ENCODE data around the gene CHRDL2.

CHRDL2 gene

GRCh38 chr11:74710281-74710938, 20.8 kb downstream of the CHRDL2 start:
- no peak for DNase-seq

GRCh38 chr11:74709175-74709574, 22.1 kb downstream of the CHRDL2 start:
- DNase-seq = no peak

GRCh38 chr11:74707602-74708510, 23.4 kb downstream of the CHRDL2 start:
- DNase-seq = no peak

GRCh38 chr11:74707182-74707581, 24.0 kb downstream of the CHRDL2 start:
- no peak for DNase-seq

- DNase-seq = no peak
These were observed 28.0 kb downstream of the CHRDL2 start for GRCh38 chr11:74703211-74703610.

- DNase-seq = peak; percentile 60
These were observed 28.7 kb downstream of the CHRDL2 start for GRCh38 chr11:74702383-74703007.

- no peak for DNase-seq
These were observed 29.9 kb downstream of the CHRDL2 start for GRCh38 chr11:74701351-74701750.

- DNase-seq = no peak
These were observed 31.4 kb downstream of the CHRDL2 start for GRCh38 chr11:74699615-74700396.

- no peak for DNase-seq
These were observed 33.5 kb downstream of the CHRDL2 start for GRCh38 chr11:74697722-74698121.

- no peak for DNase-seq
These were observed 34.1 kb downstream of the CHRDL2 start for GRCh38 chr11:74696939-74697675.

GRCh38 chr11:74696500-74696899, 34.7 kb downstream of the CHRDL2 start:
- DNase-seq = no peak

GRCh38 chr11:74695705-74696280, 35.4 kb downstream of the CHRDL2 start:
- no peak for DNase-seq

- DNase-seq = no peak
These were observed 36.9 kb downstream of the CHRDL2 start for GRCh38 chr11:74694136-74694930.

- DNase-seq = no peak
These were observed 37.7 kb downstream of the CHRDL2 start for GRCh38 chr11:74693531-74693930.

GRCh38 chr11:74691755-74692154, 39.5 kb downstream of the CHRDL2 start:
- no peak for DNase-seq

GRCh38 chr11:74689666-74690065, 41.6 kb downstream of the CHRDL2 start:
- no peak for DNase-seq

- DNase-seq = no peak
These were observed 43.8 kb downstream of the CHRDL2 start for GRCh38 chr11:74687237-74688023.

- no peak for DNase-seq
These were observed 44.4 kb downstream of the CHRDL2 start for GRCh38 chr11:74686792-74687191.

- DNase-seq = no peak
These were observed 45.3 kb downstream of the CHRDL2 start for GRCh38 chr11:74685905-74686304.

GRCh38 chr11:74685338-74685737, 45.9 kb downstream of the CHRDL2 start:
- DNase-seq = no peak

Measured in CD4-positive, alpha-beta T cell treated with Interleukin-10 for 1 hour (primary cell).